GM21526 (cell line): Measurements from ENCODE around the gene KLHDC3.
"Not testable (repeated sequence)": the region's sequence is repeated elsewhere in the genome, so short reads cannot be mapped to it uniquely, and the experiment has no call there.

ENCODE experiments used
- ATAC-seq: cut with Tn5 transposase; IDR thresholded peaks from one replicate; pipeline ENCODE4 v1.9.1; 2021; ENCODE audit warnings: moderate library complexity; ENCODE audit not compliant: unreplicated experiment, low FRiP score

KLHDC3 gene

GRCh38 chr6:42987533-42988451 is 26.3 kb upstream of the KLHDC3 start:
- ATAC-seq = no peak

- no peak for ATAC-seq
Measured at GRCh38 chr6:42988486-42989020, 25.5 kb upstream of the KLHDC3 start.

GRCh38 chr6:42989923-42990322 is 24.1 kb upstream of the KLHDC3 start:
- no peak for ATAC-seq

GRCh38 chr6:42993445-42993844 is 20.6 kb upstream of the KLHDC3 start:
- ATAC-seq = no peak

- ATAC-seq = no peak
Measured at GRCh38 chr6:42996513-42996912, 17.5 kb upstream of the KLHDC3 start.

- not testable (repeated sequence) for ATAC-seq
Measured at GRCh38 chr6:42998205-42998604, 15.8 kb upstream of the KLHDC3 start.

- no peak for ATAC-seq
Measured at GRCh38 chr6:43001843-43002242, 12.2 kb upstream of the KLHDC3 start.

GRCh38 chr6:43005844-43006243 is 8.2 kb upstream of the KLHDC3 start:
- no peak for ATAC-seq

- ATAC-seq = no peak
Measured at GRCh38 chr6:43006251-43006650, 7.8 kb upstream of the KLHDC3 start.

GRCh38 chr6:43007126-43007525 is 6.9 kb upstream of the KLHDC3 start:
- no peak for ATAC-seq

- no peak for ATAC-seq
Measured at GRCh38 chr6:43009124-43009523, 4.9 kb upstream of the KLHDC3 start.

GRCh38 chr6:43011207-43011606 is 2.8 kb upstream of the KLHDC3 start:
- no peak for ATAC-seq

- ATAC-seq = no peak
Measured at GRCh38 chr6:43012364-43012763, 1.7 kb upstream of the KLHDC3 start.

GRCh38 chr6:43013097-43013842 is 779 bp upstream of the KLHDC3 start:
- peak; percentile 4 for ATAC-seq

- no peak for ATAC-seq
Measured at GRCh38 chr6:43014434-43014909, 423 bp downstream of the KLHDC3 start.

GRCh38 chr6:43016176-43016942 is 2.3 kb downstream of the KLHDC3 start:
- no peak for ATAC-seq

- ATAC-seq = no peak
Measured at GRCh38 chr6:43016943-43017334, 2.9 kb downstream of the KLHDC3 start.

GRCh38 chr6:43019152-43019551 is 5.1 kb downstream of the KLHDC3 start:
- no peak for ATAC-seq

GRCh38 chr6:43020052-43020705 is 6.1 kb downstream of the KLHDC3 start:
- ATAC-seq = no peak

GRCh38 chr6:43020847-43021246 is 6.8 kb downstream of the KLHDC3 start:
- no peak for ATAC-seq
